Panc1 (cell line): ENCODE results near the gene CDH19. TPM values are rescaled to one million over a fixed set of nuclear protein-coding genes. Genes with fewer than 3 reads are reported as not detected.

Experiments
- ATAC-seq: fragments of 200-7000 bp; cut with Tn5 transposase; 2 replicates; pipeline ENCODE4 v1.9.1; 2020; ENCODE audit warnings: mild to moderate bottlenecking, moderate library complexity
- BruUV-seq: library from RNA; stranded (reverse); fragments of 400-500 nt; replicated peaks from 2 replicates; lab custom pipeline; 2021; lab: Mats Ljungman, UMichigan
- CTCF ChIA-PET: fragments of 300-600 bp; sonication (Branson Sonifier 250); formaldehyde crosslinking; loops from one replicate; lab custom pipeline; 2022; ENCODE audit warnings: antibody characterized with exemption; lab: Charles Lee
- POLR2A ChIA-PET: fragments of 300-600 bp; sonication (Branson Sonifier 250); formaldehyde crosslinking; loops from one replicate; lab custom pipeline; 2022; ENCODE audit warnings: antibody characterized with exemption; lab: Charles Lee
- DNase-seq: peaks from one replicate; pipeline ENCODE4 v3.0.0-alpha.2; 2010; ENCODE audit warnings: low read depth, low spot score
- H3K27ac ChIP-seq: 2 replicates; pipeline ENCODE4 v1.5.1; 2011; ENCODE audit warnings: mild to moderate bottlenecking, low read length, inconsistent platforms
- H3K27me3 ChIP-seq: fragments of 200-500 bp; sonication (Bioruptor generic); 2 replicates; pipeline ENCODE4 v1.6.0; 2014; ENCODE audit warnings: low read length, inconsistent platforms; ENCODE audit not compliant: control insufficient read depth, insufficient read depth
- H3K36me3 ChIP-seq: fragments of 200-500 bp; sonication (Bioruptor generic); 2 replicates; pipeline ENCODE4 v1.5.1; 2014; ENCODE audit warnings: inconsistent platforms, mild to moderate bottlenecking, low read length, moderate library complexity; ENCODE audit not compliant: control insufficient read depth, insufficient read depth
- H3K4me1 ChIP-seq: 2 replicates; pipeline ENCODE4 v1.5.1; 2011; ENCODE audit warnings: inconsistent platforms, mild to moderate bottlenecking, low read length, moderate library complexity; ENCODE audit not compliant: control insufficient read depth, insufficient read depth
- H3K4me3 ChIP-seq, 2 experiments: 2 replicates each; pipeline ENCODE4 v1.5.1; 2011 to 2012; ENCODE audit warnings: low read depth in 2 of 2, low read length in 2 of 2, mild to moderate bottlenecking in 2 of 2, inconsistent platforms in 1 of 2, moderate library complexity in 1 of 2
- H3K9me3 ChIP-seq: fragments of 200-500 bp; sonication (Bioruptor generic); 2 replicates; pipeline ENCODE4 v1.5.1; 2014; ENCODE audit warnings: low read depth, mild to moderate bottlenecking, inconsistent platforms, low read length, moderate library complexity; ENCODE audit not compliant: control insufficient read depth, insufficient read depth
- POLR2AphosphoS5 ChIP-seq: IDR thresholded peaks from 2 replicates; pipeline ENCODE4 v1.6.1; 2012; ENCODE audit warnings: mild to moderate bottlenecking, low read depth, low read length, moderate library complexity
- SIN3A ChIP-seq: IDR thresholded peaks from 2 replicates; pipeline ENCODE4 v1.6.1; 2012; ENCODE audit warnings: low read depth, mild to moderate bottlenecking, low read length, moderate library complexity, borderline replicate concordance; ENCODE audit not compliant: insufficient read depth
- TCF7L2 ChIP-seq: IDR thresholded peaks from 2 replicates; pipeline ENCODE4 v1.6.1; 2011; ENCODE audit warnings: mild to moderate bottlenecking, low read depth, low read length, inconsistent platforms
- in situ Hi-C: cut with HindIII; loops from 2 replicates; pipeline ENCODE4 v1.10.0; 2016; ENCODE audit warnings: low sequenced_read_pairs, low pct_unique_long_range_greater_than_20kb
- intact Hi-C: fragments of 100-400 bp; cut with micrococcal nuclease; formaldehyde crosslinking; loops from one replicate; pipeline ENCODE4 v1.10.0; 2022; ENCODE audit not compliant: unreplicated experiment
- total RNA-seq: library from RNA; stranded (reverse); gene quantifications from one replicate; pipeline ENCODE4 v1.2.1, GENCODE V29; 2021; ENCODE audit not compliant: unreplicated experiment
- TF ChIP-seq, protein P1 (sequence below): fragments of 450-650 bp; IDR thresholded peaks from 2 replicates; pipeline ENCODE4 v1.5.1; 2017; ENCODE audit warnings: mild to moderate bottlenecking
- TF ChIP-seq, protein P2 (sequence below), 2 experiments: IDR thresholded peaks; 2 replicates each; pipeline ENCODE4 v1.6.1; 2011 to 2012; ENCODE audit warnings: low read depth in 2 of 2, control low read depth in 1 of 2, low read length in 1 of 2, mild to moderate bottlenecking in 1 of 2, moderate library complexity in 1 of 2; ENCODE audit not compliant: insufficient read depth in 1 of 2

Gene CDH19
- total RNA-seq, 1 experiment from 2014 or later, result not detected

DNA sequence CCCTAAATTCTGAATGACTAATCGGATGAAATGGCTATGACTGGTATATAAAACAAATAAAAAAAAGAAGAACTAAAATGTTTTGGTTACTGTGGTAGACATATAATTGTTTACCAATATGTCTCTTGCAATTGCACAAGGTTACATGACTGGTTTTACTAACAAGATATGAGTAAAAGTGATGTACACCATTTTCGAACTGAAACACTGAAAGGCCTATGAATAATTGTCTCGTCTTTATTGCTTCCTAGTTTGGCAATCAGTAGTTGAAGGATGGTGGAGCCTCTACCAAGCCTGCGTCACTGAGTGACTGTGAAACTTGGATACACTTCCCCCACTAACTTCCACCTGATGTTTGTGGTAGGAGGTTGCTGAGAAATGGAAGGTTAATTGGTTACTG, 16.5 kb downstream of the CDH19 start:
- intact Hi-C loops, result no loop called here
- no peak overlapping the region for H3K27ac ChIP-seq
- TF ChIP-seq, protein P1, sequence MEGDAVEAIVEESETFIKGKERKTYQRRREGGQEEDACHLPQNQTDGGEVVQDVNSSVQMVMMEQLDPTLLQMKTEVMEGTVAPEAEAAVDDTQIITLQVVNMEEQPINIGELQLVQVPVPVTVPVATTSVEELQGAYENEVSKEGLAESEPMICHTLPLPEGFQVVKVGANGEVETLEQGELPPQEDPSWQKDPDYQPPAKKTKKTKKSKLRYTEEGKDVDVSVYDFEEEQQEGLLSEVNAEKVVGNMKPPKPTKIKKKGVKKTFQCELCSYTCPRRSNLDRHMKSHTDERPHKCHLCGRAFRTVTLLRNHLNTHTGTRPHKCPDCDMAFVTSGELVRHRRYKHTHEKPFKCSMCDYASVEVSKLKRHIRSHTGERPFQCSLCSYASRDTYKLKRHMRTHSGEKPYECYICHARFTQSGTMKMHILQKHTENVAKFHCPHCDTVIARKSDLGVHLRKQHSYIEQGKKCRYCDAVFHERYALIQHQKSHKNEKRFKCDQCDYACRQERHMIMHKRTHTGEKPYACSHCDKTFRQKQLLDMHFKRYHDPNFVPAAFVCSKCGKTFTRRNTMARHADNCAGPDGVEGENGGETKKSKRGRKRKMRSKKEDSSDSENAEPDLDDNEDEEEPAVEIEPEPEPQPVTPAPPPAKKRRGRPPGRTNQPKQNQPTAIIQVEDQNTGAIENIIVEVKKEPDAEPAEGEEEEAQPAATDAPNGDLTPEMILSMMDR, result no peak
- TF ChIP-seq SIN3A, result no peak
- TF ChIP-seq TCF7L2, result no peak
- H3K9me3 ChIP-seq, result no peaks in the 10 kb centered on the region
- H3K4me1 ChIP-seq, result no peaks in the 10 kb centered on the region
- no peaks in the 10 kb centered on the region for H3K36me3 ChIP-seq
- in situ Hi-C loops, result no loop called here
- POLR2A ChIA-PET, result no interaction called here
- no peaks in the 10 kb centered on the region for H3K27me3 ChIP-seq
- no peak for ATAC-seq
- no TSS peak for BruUV-seq
- H3K4me3 ChIP-seq, result no peak overlapping the region
- CTCF ChIA-PET, result no interaction called here
- DNase-seq, result no peak

DNA sequence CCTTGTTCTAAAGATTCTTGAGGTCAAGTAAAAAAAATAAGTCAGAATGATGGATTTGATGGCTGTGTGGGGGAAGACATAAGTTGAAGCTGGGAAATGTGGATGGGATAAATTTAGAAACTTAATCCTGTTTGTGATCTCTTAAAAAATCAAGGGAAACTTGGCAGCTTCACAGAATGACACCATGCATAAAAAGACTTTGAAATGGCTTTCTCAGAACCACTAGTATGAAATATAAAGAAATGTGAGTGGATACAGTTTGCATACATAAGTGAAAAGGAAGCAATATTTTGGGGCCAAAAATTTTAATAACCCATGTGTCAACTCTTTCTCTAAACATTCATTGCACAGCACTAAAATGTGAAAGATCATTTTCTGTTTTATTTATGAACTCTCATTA, 21.7 kb downstream of the CDH19 start:
- ChIA-PET POLR2A (no interaction called here), CTCF (no interaction called here)
- TF ChIP-seq TCF7L2 (no peak), POLR2AphosphoS5 (no peak), SIN3A (no peak)
- TF ChIP-seq, protein P2, sequence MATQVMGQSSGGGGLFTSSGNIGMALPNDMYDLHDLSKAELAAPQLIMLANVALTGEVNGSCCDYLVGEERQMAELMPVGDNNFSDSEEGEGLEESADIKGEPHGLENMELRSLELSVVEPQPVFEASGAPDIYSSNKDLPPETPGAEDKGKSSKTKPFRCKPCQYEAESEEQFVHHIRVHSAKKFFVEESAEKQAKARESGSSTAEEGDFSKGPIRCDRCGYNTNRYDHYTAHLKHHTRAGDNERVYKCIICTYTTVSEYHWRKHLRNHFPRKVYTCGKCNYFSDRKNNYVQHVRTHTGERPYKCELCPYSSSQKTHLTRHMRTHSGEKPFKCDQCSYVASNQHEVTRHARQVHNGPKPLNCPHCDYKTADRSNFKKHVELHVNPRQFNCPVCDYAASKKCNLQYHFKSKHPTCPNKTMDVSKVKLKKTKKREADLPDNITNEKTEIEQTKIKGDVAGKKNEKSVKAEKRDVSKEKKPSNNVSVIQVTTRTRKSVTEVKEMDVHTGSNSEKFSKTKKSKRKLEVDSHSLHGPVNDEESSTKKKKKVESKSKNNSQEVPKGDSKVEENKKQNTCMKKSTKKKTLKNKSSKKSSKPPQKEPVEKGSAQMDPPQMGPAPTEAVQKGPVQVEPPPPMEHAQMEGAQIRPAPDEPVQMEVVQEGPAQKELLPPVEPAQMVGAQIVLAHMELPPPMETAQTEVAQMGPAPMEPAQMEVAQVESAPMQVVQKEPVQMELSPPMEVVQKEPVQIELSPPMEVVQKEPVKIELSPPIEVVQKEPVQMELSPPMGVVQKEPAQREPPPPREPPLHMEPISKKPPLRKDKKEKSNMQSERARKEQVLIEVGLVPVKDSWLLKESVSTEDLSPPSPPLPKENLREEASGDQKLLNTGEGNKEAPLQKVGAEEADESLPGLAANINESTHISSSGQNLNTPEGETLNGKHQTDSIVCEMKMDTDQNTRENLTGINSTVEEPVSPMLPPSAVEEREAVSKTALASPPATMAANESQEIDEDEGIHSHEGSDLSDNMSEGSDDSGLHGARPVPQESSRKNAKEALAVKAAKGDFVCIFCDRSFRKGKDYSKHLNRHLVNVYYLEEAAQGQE (IDR thresholded peaks at IDR 0.05; ENCODE audit: insufficient read depth in 1 of 2, low read depth in 2 of 2, low read length in 1 of 2), result no peak
- TF ChIP-seq, protein P1, result no peak
- Histone ChIP-seq H3K4me3 (no peak overlapping the region), H3K27me3 (no peaks in the 10 kb centered on the region), H3K36me3 (no peaks in the 10 kb centered on the region), H3K9me3 (no peaks in the 10 kb centered on the region), H3K4me1 (no peaks in the 10 kb centered on the region), H3K27ac (no peak overlapping the region)
- in situ Hi-C loops, result no loop called here
- DNase-seq (no peak), ATAC-seq (no peak)
- intact Hi-C loops, result no loop called here
- no TSS peak for BruUV-seq
